Psoas muscle (tissue), 8 donors: Measurements from ENCODE around the gene OCA2. TPM values are rescaled to one million over a fixed set of nuclear protein-coding genes. Genes with fewer than 3 reads are reported as not detected.

Experiments used
- ATAC-seq, 4 donors: fragments of 200-7000 bp; cut with Tn5 transposase; one replicate each; pipeline ENCODE4 v1.9.1; 2020; ENCODE audit warnings: moderate library complexity in 3 of 4, mild to moderate bottlenecking in 2 of 4
- DNase-seq, 2 donors: peaks; one replicate each; pipeline ENCODE4 v3.0.0-alpha.2; 2020
- H3K27ac ChIP-seq: fragments of 200-600 bp; one replicate; pipeline ENCODE4 v1.8.0; 2022
- H3K27me3 ChIP-seq, 3 donors: fragments of 200-600 bp in 1 of 3; one replicate each; pipeline versions ENCODE4 v1.6.1 to v1.8.0; 2013 to 2022; ENCODE audit warnings: low read length in 2 of 3, mild to moderate bottlenecking in 2 of 3, moderate library complexity in 1 of 3; ENCODE audit not compliant: insufficient read depth in 3 of 3
- H3K36me3 ChIP-seq, 2 donors: fragments of 200-600 bp in 1 of 2; one replicate each; pipeline versions ENCODE4 v1.6.1 to v1.8.0; 2013 to 2022; ENCODE audit warnings: low read depth in 1 of 2, mild to moderate bottlenecking in 1 of 2, moderate library complexity in 1 of 2; ENCODE audit not compliant: insufficient read depth in 1 of 2
- H3K4me1 ChIP-seq: fragments of 200-600 bp; one replicate; pipeline ENCODE4 v1.8.0; 2022
- H3K4me3 ChIP-seq: fragments of 200-600 bp; one replicate; pipeline ENCODE4 v1.8.0; 2022; ENCODE audit warnings: mild to moderate bottlenecking
- H3K9me3 ChIP-seq: fragments of 200-600 bp; one replicate; pipeline ENCODE4 v1.8.0; 2022
- WGBS, 3 donors: extraction: QIAGEN DNeasy Blood & Tissue Kit; methylation state at CpG; one replicate each; pipeline versions ENCODE4 v1.1.6 to v1.1.7; 2013; 5-methylcytosine and 5-hydroxymethylcytosine counted together
- intact Hi-C, 2 donors: fragments of 100-400 bp; cut with DNase I; formaldehyde crosslinking; loops; one replicate each; pipeline versions ENCODE4 v1.11.0 to v1.14.2; 2022
- polyA plus RNA-seq, 3 donors: library from polyadenylated mRNA; stranded (reverse); fragments of 200-250 nt; gene quantifications; one replicate each; pipeline ENCODE4 v1.2.3, GENCODE V29; 2013
- total RNA-seq, 4 donors: library from RNA; stranded (reverse); fragmentation: NEBNext Ultra II Directional in 2 of 4; extraction: Animal tissue kit (Norgen Biotek cat#: 25700) in 2 of 4; gene quantifications; one replicate each; pipeline versions ENCODE4 v1.2.1 to v1.2.4, GENCODE V29; 2021 to 2023
- TF ChIP-seq, protein P1 (sequence below): fragments of 200-600 bp; IDR thresholded peaks from one replicate; pipeline ENCODE4 v1.8.0; 2022; ENCODE audit warnings: antibody characterized with exemption
- donor health status: healthy with polysubstance abuse.
- donor health status: DM: no; HTN: no; CAD: no; lungs with moderate emphysema.
- donor health status: Bipolar disorder and iron deficiency.
- donor health status: healthy.
- donor health status: DM: yes; HTN: yes; CAD: no.
- donor health status: DM: no; HTN: no; CAD: no.
- donor health status: DM: no; HTN: no; CAD: no.
- donor health status: DM: yes; HTN: yes; CAD: no.

Gene OCA2
- total and polyA plus RNA-seq, 7 donors, result 0.03 to 0.52 (median 0.17) TPM; not detected in 2

GRCh38 chr15:28105793-28106192 is 6.7 kb upstream of the OCA2 start:
- H3K27ac ChIP-seq, result no peak overlapping the region
- H3K9me3 ChIP-seq, result no peaks in the 10 kb centered on the region
- peaks cover 7% of the 10 kb centered on the region for H3K4me1 ChIP-seq
- ATAC-seq (no peak), DNase-seq (no peak)
- H3K27me3 ChIP-seq, result peaks cover 0 to 32% (median 14%) of the 10 kb centered on the region in 3 donors
- TF ChIP-seq, protein P1, sequence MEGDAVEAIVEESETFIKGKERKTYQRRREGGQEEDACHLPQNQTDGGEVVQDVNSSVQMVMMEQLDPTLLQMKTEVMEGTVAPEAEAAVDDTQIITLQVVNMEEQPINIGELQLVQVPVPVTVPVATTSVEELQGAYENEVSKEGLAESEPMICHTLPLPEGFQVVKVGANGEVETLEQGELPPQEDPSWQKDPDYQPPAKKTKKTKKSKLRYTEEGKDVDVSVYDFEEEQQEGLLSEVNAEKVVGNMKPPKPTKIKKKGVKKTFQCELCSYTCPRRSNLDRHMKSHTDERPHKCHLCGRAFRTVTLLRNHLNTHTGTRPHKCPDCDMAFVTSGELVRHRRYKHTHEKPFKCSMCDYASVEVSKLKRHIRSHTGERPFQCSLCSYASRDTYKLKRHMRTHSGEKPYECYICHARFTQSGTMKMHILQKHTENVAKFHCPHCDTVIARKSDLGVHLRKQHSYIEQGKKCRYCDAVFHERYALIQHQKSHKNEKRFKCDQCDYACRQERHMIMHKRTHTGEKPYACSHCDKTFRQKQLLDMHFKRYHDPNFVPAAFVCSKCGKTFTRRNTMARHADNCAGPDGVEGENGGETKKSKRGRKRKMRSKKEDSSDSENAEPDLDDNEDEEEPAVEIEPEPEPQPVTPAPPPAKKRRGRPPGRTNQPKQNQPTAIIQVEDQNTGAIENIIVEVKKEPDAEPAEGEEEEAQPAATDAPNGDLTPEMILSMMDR, result no peak
- intact Hi-C loops, result no loop called here
- WGBS, 3 donors, result 86 to 89% (median 87%) methylated on average over 5 of the region's 5 CpGs
- H3K36me3 ChIP-seq, result peaks cover 0 to 3% of the 10 kb centered on the region in 2 donors
- no peak overlapping the region for H3K4me3 ChIP-seq

DNA sequence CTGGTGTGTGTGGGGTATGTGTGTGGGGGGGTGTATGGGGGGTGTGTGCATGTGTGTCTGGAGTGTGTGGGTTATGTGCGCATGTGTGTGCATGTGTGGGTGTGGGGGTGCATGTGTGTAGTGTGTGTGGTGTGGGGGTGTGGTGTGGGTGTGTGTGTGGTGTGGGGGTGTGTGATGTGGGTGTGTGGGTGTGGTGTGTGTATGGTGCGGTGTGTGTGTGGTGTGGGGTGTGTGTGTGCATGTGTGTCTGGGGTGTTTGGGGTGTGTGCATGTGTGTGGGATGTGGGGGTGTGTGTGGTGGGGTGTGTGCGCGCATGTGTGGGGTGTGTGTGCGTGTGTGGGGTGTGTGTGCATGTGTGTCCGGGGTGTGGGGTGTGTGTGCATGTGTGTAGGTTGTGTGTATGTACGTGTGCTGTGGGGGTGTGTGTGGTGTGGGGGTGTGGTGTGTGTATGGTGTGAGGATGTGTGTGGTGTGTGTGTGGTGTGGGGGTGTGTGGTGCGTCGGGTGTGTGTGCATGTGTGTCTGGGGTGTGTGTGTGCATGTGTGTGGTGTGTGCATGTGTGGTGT is 6.2 kb upstream of the OCA2 start:
- ATAC-seq, result no peak
- Histone ChIP-seq H3K4me1 (peaks cover 7% of the 10 kb centered on the region), H3K4me3 (no peak overlapping the region), H3K36me3 (no peaks in the 10 kb centered on the region), H3K27ac (no peak overlapping the region), H3K9me3 (no peaks in the 10 kb centered on the region), H3K27me3 (peaks cover 0 to 37% (median 14%) of the 10 kb centered on the region in 3 donors)
- 96 to 100% (median 97%) methylated on average over 9 of the region's 9 CpGs for WGBS, 3 donors
- TF ChIP-seq, protein P1, result no peak
- intact Hi-C loops, result no loop called here
- no peak for DNase-seq

DNA sequence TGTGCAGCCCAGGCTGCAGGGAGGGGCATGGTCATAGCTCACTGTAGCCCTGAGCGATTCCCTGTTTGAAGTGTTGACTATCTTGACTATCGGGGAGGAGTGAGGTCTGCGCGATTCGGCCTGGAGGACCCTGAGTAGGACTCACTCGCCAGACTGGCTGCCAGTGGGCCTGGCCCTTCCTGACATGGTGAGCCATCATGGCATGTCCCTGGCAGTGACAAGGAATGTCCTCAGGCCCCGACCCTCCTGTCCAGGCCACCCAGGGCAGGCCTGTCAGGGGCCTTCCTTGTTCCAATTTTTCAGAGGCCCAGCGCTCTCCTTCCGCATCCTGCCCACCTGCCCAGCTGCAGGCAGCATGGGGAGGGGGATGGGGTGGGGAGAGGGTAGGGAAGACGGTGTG is 5.2 kb upstream of the OCA2 start:
- intact Hi-C loops, result no loop called here
- no peak for DNase-seq
- peaks cover 0 to 47% (median 14%) of the 10 kb centered on the region in 3 donors for H3K27me3 ChIP-seq
- no peak for ATAC-seq
- TF ChIP-seq, protein P1, result no peak
- H3K27ac ChIP-seq, result no peak overlapping the region
- no peak overlapping the region for H3K4me3 ChIP-seq
- H3K36me3 ChIP-seq, result no peaks in the 10 kb centered on the region
- 88 to 95% (median 94%) methylated on average over 10 of the region's 10 CpGs for WGBS, 3 donors
- peaks cover 7% of the 10 kb centered on the region for H3K4me1 ChIP-seq
- H3K9me3 ChIP-seq, result no peaks in the 10 kb centered on the region

DNA sequence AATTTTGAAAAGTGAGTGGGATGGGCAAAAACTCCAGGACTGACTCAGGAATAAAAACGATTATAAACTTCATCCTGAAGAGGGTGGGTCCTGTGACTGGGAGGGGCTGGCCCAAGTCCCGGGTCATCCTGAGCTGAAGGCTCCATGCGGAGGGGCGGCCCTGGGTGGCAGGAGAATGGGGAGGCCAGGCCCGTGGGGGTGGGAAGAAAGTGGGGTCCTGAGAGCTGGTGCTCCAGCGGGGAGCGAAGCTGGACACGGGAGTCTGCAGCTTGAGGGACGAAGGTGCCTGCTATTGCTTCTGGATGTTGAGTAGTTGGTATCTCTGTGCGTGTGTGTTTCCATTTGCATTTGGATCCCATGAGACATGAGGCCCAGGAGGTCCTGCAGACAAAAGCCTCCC is 4.7 kb upstream of the OCA2 start:
- Histone ChIP-seq H3K27me3 (peaks cover 0 to 51% (median 17%) of the 10 kb centered on the region in 3 donors), H3K9me3 (no peaks in the 10 kb centered on the region), H3K4me1 (peaks cover 7% of the 10 kb centered on the region), H3K4me3 (no peak overlapping the region), H3K36me3 (no peaks in the 10 kb centered on the region), H3K27ac (no peak overlapping the region)
- 81 to 85% (median 85%) methylated on average over 10 of the region's 10 CpGs for WGBS, 3 donors
- DNase-seq, result no peak
- ATAC-seq, result no peak
- TF ChIP-seq, protein P1, result no peak
- intact Hi-C loops, result no loop called here

DNA sequence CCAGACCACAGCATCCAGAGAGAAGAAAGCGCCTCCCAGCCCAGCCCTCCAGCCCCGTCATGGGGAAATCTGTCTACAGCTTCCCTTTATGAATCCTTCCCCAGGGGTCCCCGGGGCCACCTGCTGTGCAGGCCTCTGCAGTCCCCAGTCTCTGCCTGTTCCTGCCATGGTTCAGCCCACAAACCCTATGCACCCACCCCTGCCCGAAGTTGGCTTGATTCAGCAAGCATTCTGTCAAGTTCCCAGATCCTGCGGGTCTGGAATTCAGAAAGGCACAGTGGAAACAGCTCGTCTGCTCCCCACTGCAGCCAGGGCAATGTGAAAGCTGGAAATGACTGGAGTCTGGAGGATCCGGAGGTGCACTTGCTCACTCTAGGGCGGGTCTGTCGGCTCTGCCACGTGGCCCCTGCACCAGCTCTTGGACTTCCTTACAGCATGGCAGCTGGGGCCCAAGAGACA is 2.9 kb upstream of the OCA2 start:
- peaks cover 2% of the 10 kb centered on the region for H3K4me1 ChIP-seq
- DNase-seq (no peak), ATAC-seq (no peak)
- H3K9me3 ChIP-seq, result no peaks in the 10 kb centered on the region
- TF ChIP-seq, protein P1, result no peak
- intact Hi-C loops, result no loop called here
- 76 to 80% (median 77%) methylated on average over 10 of the region's 10 CpGs for WGBS, 3 donors
- H3K36me3 ChIP-seq, result no peaks in the 10 kb centered on the region
- no peak overlapping the region for H3K27ac ChIP-seq
- H3K27me3 ChIP-seq, result peaks cover 0 to 64% (median 20%) of the 10 kb centered on the region in 3 donors
- no peak overlapping the region for H3K4me3 ChIP-seq
